Right atrium auricular region (tissue), 2 donors: ENCODE measurements around the gene TCF12. TPM values are rescaled to one million over a fixed set of nuclear protein-coding genes. Genes with fewer than 3 reads are reported as not detected.

Experiments
- DNase-seq: peaks from one replicate; pipeline ENCODE4 v3.0.0-alpha.2; 2019; ENCODE audit warnings: low spot score
- H3K27ac ChIP-seq, 2 donors: fragments of 200-600 bp; sonication (generic); 1 replicate in 1 of 2; 2 replicates in 1 of 2; pipeline ENCODE4 v1.5.1; 2016 to 2019
- H3K27me3 ChIP-seq, 2 donors: fragments of 200-600 bp; sonication (generic); one replicate each; pipeline versions ENCODE4 v1.5.1 to v1.6.0; 2017 to 2019
- H3K36me3 ChIP-seq: fragments of 200-600 bp; sonication (generic); one replicate; pipeline ENCODE4 v1.5.1; 2016
- H3K4me1 ChIP-seq, 2 donors: fragments of 200-600 bp; sonication (generic); one replicate each; pipeline versions ENCODE4 v1.5.1 to v1.6.0; 2017 to 2019
- H3K4me3 ChIP-seq, 2 donors: fragments of 200-600 bp; sonication (generic); 1 replicate in 1 of 2; 2 replicates in 1 of 2; pipeline ENCODE4 v1.5.1; 2017 to 2019; ENCODE audit warnings: mild to moderate bottlenecking in 1 of 2, moderate library complexity in 1 of 2
- H3K9me3 ChIP-seq, 2 donors: fragments of 200-600 bp; sonication (generic); one replicate each; pipeline ENCODE4 v1.5.1; 2019
- CTCF ChIP-seq, 2 donors: fragments of 200-600 bp; sonication (generic); IDR thresholded peaks; one replicate each; pipeline ENCODE4 v1.5.1; 2019; ENCODE audit warnings: antibody characterized with exemption in 2 of 2
- total RNA-seq, 2 donors: library from RNA; depleted of rRNA; stranded (reverse); fragments of >200 nt; gene quantifications; one replicate each; pipeline ENCODE4 v1.1.0, GENCODE V29; 2016

TCF12 gene
- total RNA-seq, 2 donors from 2014 or later = 35.2 to 40.0 TPM

- DNase-seq = no peak
- Histone ChIP-seq H3K9me3 (no peaks in the 10 kb centered on the region), H3K4me3 (no peak overlapping the region), H3K4me1 (peaks cover 0 to 17% of the 10 kb centered on the region in 2 donors), H3K27ac (no peak overlapping the region), H3K36me3 (no peaks in the 10 kb centered on the region), H3K27me3 (no peaks in the 10 kb centered on the region)
- no peak for TF ChIP-seq CTCF (IDR thresholded peaks at IDR 0.05)
Observed at GRCh38 chr15:57309856-57310760, 391.7 kb downstream of the TCF12 start.

GRCh38 chr15:57310876-57311275 lies 392.4 kb downstream of the TCF12 start:
- Histone ChIP-seq H3K36me3 (no peaks in the 10 kb centered on the region), H3K9me3 (no peaks in the 10 kb centered on the region), H3K27ac (no peak overlapping the region), H3K4me1 (peaks cover 0 to 17% of the 10 kb centered on the region in 2 donors), H3K27me3 (no peaks in the 10 kb centered on the region), H3K4me3 (no peak overlapping the region)
- no peak for DNase-seq
- TF ChIP-seq CTCF (IDR thresholded peaks at IDR 0.05) = no peak

- peaks cover 0 to 14% of the 10 kb centered on the region in 2 donors for H3K4me1 ChIP-seq
- H3K27me3 ChIP-seq = no peaks in the 10 kb centered on the region
- no peak for TF ChIP-seq CTCF (IDR thresholded peaks at IDR 0.05)
- no peaks in the 10 kb centered on the region for H3K36me3 ChIP-seq
- H3K4me3 ChIP-seq = no peak overlapping the region
- peak overlapping the region; percentile 39 to 71 for H3K27ac ChIP-seq
- no peak for DNase-seq
- no peaks in the 10 kb centered on the region for H3K9me3 ChIP-seq
Observed at GRCh38 chr15:57312006-57312317, 393.5 kb downstream of the TCF12 start.

- H3K4me1 ChIP-seq = peaks cover 0 to 12% of the 10 kb centered on the region in 2 donors
- TF ChIP-seq CTCF (IDR thresholded peaks at IDR 0.05) = no peak
- H3K36me3 ChIP-seq = no peaks in the 10 kb centered on the region
- no peak overlapping the region for H3K4me3 ChIP-seq
- peak; percentile 82 for DNase-seq
- H3K27ac ChIP-seq = peak overlapping the region; percentile 39 to 71
- no peaks in the 10 kb centered on the region for H3K9me3 ChIP-seq
- no peaks in the 10 kb centered on the region for H3K27me3 ChIP-seq
Observed at GRCh38 chr15:57312318-57313133, 394.1 kb downstream of the TCF12 start.

GRCh38 chr15:57313134-57313483 lies 394.7 kb downstream of the TCF12 start:
- peak overlapping the region; percentile 39 to 71 for H3K27ac ChIP-seq
- no peak for DNase-seq
- no peak for TF ChIP-seq CTCF (IDR thresholded peaks at IDR 0.05)

More at GRCh38 chr15:57313134-57313483, 394.7 kb downstream of the TCF12 start:
- peaks cover 0 to 12% of the 10 kb centered on the region in 2 donors for H3K4me1 ChIP-seq
- no peaks in the 10 kb centered on the region for H3K27me3 ChIP-seq
- H3K36me3 ChIP-seq = no peaks in the 10 kb centered on the region
- no peaks in the 10 kb centered on the region for H3K9me3 ChIP-seq
- H3K4me3 ChIP-seq = no peak overlapping the region
